Activated gamma-delta T cell treated with Interleukin-2 at 50 U/mL for 16 hours (primary cell): ENCODE data around the gene ADGRE2.
"Not testable (repeated sequence)": the region's sequence is repeated elsewhere in the genome, so short reads cannot be mapped to it uniquely, and the experiment has no call there.

Source experiments
- DNase-seq: peaks from one replicate; pipeline ENCODE4 v3.0.0-alpha.2; 2020

Gene ADGRE2

DNA sequence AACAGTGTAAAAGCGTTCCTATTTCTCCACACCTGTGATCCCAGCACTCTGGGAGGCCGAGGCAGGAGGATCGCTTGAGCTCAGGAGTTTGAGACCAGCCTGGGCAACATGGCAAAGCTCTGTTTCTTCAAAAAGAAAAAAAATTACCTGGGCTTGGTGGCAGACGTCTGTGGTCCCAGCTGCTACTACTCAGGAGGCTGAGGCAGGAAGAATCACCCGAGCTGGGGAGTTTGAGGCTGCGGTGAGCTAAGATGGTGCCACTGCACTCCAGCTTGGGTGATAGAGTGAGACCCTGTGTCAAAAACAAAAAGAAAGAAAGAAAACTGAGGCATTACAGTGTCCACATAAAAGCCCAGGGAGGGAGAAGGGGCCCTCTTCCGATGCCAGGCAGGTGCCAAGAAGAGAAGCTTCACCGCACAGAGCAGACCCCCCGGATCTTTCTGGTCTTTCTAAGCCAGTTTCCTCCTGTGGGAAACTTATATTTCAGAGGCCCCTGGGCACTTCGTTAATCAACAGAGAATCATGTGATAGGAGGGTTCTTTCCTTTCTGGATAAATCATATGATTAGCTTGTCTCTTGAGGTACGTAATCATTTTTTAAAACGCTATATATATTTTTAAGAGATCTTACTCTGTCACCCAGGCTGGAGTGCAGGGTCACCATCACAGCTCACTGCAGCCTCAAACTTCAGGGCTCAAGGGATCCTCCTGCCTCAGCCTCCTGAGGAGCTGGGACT is at the start of gene ADGRE2:
TSS of gene ADGRE2 (minus strand) at position 451 of the 736 bp plus-strand sequence. CDS start 1,804 bp downstream, outside the sequence.
- not testable (repeated sequence) for DNase-seq

DNA sequence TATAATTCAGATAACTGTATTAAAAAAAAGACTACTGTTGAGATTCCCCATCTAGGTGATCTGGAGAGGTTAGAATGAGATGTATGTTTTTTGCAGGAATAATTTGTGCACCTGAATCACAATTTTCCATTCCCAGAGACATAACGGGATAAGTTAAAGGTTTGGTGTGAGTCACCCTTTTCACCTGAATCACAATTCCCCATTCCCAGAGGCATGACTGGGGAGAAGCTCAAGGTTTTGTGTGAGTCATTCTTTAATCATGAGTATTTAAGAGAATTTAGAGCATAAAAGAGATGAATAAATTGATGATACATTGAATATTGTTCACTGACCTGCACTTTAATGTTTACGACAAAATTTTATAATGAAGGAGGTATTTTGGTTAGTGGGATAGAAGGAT is 47.6 kb upstream of the ADGRE2 start:
- no peak for DNase-seq

DNA sequence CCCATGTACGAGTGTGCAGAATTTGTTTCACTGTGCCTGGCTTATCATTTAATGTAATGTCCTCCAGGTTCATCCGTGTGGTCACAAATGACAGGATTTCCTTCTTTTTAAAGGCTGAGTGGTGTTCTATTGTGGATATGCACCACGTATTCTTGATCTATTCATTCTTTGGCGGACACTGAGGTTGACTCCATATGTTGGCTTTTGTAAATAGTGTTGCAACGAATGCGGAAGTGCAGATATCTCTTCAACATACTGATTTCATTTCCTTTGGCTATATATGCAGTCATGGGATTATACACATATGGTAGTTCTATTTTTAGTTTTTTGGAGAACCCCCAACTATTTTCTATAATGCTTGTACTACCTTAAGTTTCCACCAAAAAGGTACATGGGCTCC is 43.6 kb upstream of the ADGRE2 start:
- DNase-seq = no peak

DNA sequence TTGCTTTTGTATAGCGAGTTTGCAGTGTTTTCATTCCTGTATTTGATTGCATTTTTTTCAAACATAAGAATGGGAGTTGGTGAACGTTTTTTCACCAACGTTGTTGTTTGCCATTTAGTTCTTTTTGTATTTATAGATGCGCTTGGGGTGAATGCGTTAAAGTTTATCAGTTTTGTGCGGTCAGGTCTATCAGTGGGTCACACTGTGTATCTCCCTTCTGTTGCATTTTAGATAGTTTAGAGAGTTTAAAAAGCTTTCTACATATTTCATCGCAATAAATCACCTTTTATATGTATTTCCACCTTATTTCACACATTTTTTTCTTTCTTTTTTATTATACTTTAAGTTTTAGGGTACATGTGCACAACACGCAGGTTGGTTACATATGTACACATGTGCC is 40.2 kb upstream of the ADGRE2 start:
- DNase-seq = no peak

DNA sequence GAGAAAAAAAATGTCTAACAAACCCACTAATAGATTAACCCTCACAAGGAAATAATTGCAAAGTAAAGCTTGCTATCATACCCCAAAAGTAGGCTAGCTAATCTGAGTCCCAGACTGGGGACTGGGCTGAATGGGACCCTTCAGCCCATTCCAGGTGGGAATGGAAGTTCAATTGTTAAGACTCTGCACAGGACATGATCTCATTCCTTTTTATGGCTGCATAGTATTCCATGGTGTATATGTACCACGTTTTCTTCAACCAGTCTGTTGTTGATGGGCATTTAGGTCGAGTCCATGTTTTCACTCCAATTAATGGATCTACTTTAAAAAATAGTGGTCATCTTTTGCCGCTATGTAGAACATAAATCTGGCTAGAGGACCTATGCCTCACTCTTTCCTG is 38.7 kb upstream of the ADGRE2 start:
- DNase-seq = no peak

DNA sequence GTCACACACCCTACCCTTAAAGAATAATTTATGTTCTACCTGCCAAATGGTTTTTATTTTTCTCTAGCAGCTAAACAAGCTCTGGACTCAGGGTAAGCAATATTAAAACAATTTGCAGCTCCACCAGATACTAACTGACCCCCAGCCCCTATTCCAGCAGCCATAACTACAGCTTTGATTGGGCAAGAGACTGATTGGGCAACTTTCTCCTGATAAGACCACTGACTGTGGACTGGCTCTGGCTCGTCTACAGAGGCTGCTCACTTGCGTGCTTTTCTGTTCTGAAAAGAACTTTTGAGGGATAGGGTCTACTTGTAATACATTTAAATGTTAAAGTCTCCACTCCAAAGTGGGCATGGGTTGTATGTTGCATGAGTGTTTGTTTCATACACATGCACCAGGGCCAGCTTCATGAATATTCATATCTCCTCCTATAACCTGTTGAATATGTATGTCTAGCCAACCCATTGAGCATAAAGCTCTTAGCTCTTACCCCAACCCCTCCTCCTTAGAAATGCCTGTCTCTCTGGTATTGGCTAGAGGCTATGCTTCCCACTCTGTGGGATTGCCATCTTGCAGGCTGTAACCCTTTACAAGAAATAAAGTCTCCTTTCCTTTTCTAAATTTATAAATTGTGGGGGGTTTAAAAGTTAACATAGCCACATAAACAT is 36.8 kb upstream of the ADGRE2 start:
- DNase-seq = no peak

DNA sequence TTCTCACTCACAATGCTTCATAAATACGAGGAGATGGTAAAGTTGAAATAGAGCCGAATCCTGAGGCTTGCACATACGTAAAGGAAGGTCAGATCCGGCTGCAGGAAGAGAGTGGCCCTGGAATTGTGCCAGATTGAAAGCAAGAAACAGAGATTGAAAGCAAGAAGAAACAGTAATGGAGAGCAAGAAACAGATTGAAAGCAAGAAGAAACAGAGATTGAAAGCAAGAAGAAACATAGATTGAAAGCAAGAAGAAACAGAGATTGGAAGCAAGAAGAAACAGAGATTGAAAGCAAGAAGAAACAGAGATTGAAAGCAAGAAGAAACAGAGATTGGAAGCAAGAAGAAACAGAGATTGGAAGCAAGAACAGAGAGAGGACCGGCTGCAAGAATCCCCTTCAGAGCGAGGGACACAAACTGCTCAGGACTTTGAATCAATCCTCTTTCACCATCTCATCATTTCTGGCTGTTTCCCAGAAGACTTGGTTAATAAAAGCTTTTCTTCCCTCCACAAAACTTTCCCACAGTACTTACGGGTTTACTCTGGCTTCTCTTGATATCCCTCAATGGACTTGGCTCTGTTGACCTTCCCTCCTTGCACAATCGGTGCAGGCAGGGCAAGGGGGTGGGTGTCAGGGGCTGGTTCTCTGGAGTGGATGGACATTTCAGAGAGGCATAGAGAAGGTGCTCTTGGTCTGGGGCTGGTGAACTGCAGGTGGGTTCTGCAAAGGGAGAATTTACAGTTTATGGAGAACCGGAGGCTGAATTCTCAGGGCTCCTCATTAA is 31.1 kb upstream of the ADGRE2 start:
- DNase-seq = no peak

DNA sequence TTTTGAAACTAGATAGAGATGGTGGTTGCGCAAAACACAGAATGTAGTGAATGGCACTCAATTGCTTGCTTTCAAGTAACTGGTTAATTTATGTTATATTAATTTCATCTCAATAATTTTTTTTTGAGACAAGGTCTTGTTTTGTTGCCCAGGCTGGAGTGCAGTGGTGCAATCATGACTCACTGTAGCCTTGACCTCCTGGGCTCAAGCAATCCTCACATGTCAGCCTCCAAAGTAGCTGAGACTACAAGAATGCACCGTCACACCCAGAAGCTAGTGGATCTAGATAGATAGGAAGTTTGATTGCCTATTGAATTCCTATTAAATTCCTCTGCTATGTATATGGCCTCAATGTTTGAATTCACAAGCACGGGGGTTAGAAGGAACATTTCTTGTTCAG is 26.4 kb upstream of the ADGRE2 start:
- no peak for DNase-seq

DNA sequence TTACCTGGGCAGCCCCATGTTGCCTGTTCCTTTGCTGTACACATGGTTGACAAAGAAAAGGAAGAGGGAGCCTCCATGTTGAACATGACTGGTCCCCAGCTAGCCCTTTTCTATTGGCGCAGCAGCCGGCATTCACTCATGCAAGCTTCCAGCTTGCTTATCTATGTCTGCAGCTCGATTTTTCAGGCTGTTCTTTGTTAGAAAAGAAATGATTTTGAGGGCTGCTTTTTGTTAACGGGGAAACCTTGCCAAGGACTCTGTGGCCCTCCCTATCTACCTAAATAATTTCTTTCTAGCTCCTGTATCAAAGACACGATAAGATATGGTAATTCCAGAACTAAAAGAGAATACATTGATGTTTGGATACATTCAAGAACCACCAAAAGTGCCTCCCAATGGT is 20.4 kb upstream of the ADGRE2 start:
- no peak for DNase-seq

DNA sequence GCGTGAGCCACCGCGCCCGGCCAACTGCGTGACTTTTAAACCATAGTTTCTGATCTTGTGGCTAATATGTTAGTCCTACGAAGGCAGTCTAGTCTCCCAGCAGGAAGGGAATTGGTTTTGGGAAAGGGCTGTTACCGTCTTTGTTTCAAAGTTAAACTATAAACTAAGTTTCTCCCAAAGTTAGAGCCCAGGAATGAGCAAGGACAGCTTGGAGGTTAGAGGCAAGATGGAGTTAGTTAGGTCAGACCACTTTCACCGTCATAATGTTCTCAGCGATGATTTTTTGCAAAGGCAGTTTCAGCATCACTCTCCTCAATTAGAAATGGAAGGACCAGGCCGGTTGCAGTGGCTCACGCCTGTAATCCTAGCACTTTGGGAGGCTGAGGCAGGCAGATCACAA is 17.7 kb upstream of the ADGRE2 start:
- DNase-seq = no peak

DNA sequence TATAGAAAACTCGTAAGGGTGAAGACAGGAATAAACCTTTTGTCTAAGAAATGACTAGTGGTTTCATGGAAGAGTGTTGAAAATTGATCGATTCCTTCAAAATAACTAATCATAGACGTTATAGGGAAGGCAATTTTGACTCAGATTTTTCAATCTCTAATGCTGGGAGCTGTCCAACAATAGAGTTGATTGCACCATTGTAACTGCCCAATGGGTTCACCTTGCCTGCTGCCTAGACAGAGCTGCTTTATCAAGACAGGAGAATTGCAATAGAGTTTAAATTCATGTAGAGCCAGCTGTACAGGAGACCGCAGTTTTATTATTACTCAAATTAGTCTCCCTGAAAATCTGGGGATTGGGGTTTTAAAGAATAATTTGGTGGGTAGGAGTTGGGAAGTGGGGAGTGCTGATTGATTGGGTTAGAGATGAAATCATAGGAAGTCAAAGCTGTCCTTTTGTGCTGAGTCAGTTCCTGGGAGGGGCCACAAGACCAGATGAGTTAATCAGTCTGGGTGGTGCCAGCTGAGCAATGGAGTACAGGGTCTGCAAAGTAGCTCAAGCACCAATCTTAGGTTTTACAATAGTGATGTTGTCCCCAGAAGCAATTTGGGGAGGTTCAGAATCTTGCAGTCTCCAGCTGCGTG is 16.8 kb upstream of the ADGRE2 start:
- DNase-seq = no peak

DNA sequence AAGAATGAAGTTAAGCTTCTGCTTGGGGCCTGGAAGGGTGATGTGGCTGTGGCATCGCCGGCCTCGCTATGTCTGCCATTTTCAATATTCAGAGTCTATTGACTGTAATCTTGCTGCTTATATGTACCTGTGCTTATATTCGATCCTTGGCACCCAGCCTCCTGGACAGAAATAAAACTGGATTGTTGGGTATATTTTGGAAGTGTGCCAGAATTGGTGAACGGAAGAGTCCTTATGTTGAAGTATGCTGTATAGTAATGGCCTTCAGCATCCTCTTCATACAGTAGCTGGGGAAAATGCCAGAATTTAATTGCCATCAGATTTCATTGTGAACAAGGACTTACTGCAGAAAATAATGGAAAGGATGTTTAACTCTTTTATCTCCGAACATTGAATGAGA is 13.9 kb upstream of the ADGRE2 start:
- DNase-seq = not testable (repeated sequence)

DNA sequence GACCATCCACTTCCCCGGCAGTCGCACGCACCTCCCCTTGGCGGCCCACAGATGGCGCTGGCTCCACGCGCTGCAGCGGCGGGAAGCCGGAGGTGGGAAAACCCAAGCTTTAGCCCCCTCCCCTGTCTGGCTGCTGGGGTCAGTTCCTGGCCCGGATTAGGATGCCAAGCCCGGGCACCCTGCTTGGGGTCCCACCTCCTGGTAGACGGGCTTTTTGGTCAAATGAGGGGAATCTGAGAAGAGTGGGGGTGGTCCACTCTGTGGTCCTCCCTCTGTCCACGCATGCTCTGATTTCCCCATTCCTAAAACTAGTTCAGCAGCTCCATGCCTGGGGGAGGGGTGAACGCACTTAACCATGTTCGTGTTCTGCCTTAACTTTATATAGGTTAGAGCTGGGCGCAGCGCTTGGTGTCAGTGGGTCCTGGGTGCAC is 8.1 kb upstream of the ADGRE2 start:
- DNase-seq = no peak

DNA sequence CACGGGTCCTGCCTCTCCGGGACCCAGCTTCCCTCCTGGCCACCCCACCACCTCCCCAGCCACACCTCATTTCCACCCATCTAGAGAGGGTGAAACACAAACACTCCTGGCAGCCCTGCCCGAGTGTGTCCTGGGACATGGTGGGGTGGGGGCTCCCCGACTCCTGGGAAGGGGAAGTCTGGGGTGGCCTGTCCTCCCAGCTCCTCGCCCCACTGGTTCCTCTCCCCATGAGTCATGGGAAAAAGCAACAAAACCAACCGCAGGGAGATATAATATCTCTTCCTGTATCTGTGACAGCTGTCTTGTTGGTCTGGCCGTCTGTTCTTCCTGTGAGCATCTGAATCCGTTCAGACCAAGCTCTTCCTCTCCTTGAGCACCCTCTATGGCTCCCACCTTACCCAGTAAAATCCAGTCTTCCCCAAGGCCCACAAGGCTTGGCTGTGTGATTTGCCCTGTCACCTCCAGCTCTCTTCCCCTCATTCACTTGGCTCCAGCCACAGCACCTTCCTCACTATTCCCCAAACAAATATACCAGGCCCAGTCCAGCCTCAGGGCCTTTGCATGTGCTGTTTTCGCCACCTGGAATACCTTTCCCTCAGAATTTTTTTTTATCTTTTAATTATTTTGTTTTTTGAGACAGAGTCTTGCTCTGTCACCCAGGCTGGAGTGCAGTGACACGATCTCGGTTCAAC is 6.9 kb upstream of the ADGRE2 start:
- not testable (repeated sequence) for DNase-seq

DNA sequence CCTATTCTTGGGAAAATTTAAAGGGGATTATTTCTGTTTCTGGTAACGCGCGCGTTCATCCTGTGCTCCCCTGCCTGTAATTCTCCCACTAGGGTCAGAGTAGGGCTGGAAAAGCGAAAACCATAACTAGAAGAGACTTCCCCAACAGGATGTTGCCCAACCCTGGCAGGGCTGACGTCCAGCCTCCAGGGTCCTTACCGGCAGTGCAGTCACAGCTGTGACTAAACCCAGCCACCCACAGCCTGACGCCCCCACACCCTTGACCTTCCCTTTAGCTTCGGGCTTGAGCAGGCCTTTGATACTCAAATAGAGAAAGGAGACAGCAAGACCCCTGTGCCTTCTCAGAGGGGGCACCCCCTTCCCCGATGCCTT is 6.4 kb upstream of the ADGRE2 start:
- not testable (repeated sequence) for DNase-seq

DNA sequence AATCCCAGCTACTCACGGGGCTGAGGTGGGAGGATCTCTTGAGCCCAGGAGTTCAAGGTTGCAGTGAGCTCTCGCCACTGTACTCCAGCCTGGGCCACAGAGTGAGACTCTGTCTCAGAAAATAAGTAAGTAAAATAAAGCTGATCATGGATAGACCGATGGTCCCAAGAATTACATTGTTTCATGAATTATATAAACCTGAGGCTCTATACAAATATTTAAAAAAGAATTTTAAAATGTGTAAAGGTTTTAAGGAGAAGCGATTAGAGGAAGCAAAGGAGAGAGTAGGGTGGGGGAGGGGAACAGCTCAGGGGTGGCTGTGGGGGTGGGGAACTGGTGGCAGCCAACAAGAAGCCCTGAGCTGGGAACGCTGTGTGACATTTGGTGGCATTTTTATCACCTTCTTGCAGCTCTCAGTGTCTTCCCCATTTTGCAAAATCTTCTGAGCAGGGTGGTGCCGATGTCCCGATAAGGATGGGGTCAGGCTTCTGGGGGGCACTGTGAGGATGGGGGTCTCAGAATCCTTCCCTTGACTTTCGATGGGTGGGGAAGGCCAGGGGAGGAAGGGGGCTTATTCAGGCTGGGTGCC is 5.1 kb upstream of the ADGRE2 start:
- not testable (repeated sequence) for DNase-seq

DNA sequence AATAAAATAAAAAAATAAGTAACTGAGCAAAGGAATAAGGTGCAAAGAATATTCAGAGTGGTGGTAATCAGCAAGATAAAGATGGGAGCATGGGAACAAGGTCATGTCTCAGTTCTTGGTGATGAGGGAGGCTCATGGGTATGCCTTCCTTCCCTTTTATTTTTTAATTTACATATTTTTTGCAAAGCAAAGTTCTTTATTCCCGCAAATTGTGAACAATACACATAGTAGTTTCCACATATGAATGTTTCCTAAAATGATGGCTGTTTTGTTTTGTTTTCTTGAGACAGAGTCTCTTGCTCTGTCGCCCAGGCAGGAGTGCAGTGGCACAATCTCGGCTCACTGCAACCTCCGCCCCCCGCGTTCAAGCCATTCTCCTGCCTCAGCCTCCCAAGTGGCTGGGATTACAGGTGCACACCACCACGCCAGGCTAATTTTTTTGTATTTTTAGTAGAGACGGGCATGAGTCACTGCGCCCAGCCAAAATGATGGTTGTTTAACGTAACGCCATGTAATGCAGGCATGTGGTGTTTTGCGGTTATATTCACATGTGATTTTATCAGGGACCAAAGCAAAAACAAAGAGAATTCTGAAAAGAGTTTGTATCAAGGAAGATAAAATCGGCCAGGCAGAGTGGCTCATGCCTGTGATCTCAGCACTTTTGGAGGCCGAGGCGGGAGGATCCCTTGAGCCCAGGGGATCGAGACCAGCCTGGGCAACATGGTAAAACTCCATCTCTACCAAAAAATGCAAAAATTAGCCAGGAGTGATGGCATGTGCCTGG is 4.5 kb upstream of the ADGRE2 start:
- no peak for DNase-seq

DNA sequence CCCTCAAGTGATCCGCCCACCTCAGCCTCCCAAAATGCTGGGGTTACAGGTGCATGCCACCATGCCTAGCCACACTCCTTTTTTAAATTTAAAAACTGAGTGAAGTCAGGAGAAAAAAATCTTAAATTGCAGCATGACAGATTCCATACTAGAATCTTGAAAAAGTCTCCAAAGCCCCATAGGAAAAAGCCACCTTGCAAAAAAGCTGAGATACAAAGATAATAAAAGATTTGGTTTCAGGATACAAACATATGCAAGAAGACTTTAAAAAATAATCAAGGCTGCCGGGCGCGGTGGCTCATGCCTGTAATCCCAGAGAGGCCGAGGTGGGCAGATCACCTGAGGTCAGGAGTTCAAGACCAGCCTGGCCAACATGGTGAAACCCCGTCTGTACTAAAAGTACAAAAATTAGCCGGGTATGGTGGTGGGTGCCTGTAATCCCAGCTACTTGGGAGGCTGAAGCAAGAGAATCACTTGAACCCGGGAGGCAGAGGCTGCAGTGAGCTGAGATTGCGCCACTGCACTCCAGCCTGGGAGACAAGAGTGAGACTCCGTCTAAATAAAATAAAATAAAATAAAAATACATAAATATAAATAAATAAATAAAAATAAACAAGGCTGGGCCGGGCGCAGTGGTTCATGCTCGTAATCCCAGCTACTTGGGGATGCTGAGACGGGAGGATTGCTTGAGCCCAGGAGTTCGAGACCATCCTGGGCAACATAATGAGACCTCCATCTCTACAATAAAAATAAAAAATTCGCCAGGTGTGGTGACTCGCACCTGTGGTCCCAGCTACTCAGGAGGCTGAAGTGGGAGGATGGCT is 3.6 kb upstream of the ADGRE2 start:
- DNase-seq = not testable (repeated sequence)

DNA sequence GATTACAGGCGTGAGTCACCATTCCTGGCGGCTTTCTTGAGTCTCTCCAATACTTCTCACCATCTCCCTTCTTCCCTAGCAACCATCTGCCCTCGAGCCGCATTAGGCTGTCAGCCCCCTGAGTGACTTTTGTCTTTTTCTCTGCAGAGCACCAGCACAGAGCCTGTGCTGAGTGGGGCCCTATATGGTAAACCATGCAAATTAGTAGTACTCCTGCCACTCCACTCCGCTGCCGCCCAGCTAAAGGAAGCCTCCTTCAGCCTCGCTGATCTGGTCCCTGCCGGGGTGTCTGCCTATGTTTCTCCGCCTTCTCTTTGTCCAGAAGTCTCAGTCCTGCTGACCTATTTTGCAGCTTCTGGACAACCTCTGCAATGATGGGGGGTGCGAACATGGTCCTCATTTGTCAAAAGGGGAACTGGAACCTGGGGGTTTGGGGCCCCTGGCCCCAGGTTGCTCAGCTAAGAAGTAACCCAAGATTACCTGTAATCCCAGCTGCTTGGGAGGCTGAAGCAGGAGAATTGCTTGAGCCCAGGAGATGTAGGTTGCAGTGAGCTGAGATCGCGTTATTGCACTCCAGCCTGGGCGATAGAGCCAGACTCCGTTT is 2.4 kb upstream of the ADGRE2 start:
- not testable (repeated sequence) for DNase-seq

DNA sequence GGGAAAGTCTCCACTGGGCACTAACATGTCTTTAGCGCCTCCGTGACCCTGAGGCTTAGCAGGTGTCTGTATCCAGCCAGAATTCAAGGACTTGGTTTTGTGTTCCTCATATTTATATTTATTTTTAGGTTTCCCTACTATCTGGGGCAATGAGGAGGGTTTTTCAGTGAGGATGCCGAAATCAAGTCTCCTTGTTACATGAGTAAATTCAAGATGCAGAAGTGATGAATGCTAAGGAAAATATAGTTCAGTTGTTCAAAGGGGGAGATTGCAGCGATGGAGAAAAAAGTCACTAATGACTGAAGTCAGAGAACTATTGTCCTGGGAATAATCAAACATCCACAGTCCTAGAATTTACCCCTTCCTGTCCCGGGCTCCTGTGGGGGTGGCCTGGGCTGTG is 791 bp upstream of the ADGRE2 start:
- no peak for DNase-seq
